Measurements from ENCODE around the gene MAF.

DNA sequence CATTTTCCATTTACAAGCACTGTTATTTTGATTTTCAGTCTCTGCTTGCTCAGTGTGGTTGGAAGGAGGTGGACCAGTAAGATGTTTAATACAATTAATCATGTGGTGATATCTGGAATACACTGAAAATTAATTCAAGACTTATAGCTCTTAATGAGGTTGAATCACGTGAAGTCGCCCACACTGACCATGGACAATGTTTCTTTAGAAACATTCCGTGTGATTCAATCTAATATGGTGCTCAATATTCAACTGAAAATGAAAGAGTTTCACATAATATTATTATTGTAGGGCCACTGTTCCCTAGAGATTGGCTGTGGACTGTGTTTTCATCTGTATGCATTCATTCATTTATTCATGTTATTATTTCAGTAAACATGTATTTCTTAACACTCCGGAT, 45.2 kb upstream of the MAF start:
- TF ChIP-seq, protein P1, sequence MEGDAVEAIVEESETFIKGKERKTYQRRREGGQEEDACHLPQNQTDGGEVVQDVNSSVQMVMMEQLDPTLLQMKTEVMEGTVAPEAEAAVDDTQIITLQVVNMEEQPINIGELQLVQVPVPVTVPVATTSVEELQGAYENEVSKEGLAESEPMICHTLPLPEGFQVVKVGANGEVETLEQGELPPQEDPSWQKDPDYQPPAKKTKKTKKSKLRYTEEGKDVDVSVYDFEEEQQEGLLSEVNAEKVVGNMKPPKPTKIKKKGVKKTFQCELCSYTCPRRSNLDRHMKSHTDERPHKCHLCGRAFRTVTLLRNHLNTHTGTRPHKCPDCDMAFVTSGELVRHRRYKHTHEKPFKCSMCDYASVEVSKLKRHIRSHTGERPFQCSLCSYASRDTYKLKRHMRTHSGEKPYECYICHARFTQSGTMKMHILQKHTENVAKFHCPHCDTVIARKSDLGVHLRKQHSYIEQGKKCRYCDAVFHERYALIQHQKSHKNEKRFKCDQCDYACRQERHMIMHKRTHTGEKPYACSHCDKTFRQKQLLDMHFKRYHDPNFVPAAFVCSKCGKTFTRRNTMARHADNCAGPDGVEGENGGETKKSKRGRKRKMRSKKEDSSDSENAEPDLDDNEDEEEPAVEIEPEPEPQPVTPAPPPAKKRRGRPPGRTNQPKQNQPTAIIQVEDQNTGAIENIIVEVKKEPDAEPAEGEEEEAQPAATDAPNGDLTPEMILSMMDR (optimal IDR thresholded peaks at IDR 0.05 in 1 of 3, IDR thresholded peaks at IDR 0.05 in 1 of 3, conservative IDR thresholded peaks at IDR 0.05 in 1 of 3; ENCODE audit: extremely low read depth in 1 of 3, insufficient read depth in 2 of 3, low read length in 3 of 3): no peak
- TF ChIP-seq EZH2 (IDR thresholded peaks at IDR 0.05; ENCODE audit: low read length): no peak
